AG04450 (cell line): ENCODE data around the gene MXRA7. TPM values are rescaled to one million over a fixed set of nuclear protein-coding genes. Genes with fewer than 3 reads are reported as not detected.

Source experiments
- CTCF ChIA-PET: fragments of 300-600, 350-600 bp; formaldehyde crosslinking; extraction: SDS; loops from one replicate; lab custom pipeline; 2022; ENCODE audit warnings: antibody characterized with exemption, inconsistent platforms; lab: Charles Lee
- POLR2A ChIA-PET: fragments of 350-600 bp; formaldehyde crosslinking; extraction: SDS; loops from one replicate; lab custom pipeline; 2021; ENCODE audit warnings: antibody characterized with exemption, inconsistent platforms; lab: Yijun Ruan, JAX
- DNase-seq: peaks from one replicate; pipeline ENCODE4 v3.0.0-alpha.2; 2011; ENCODE audit warnings: low read depth, low spot score
- H3K27ac ChIP-seq: one replicate; pipeline ENCODE4 v1.5.1; 2012; ENCODE audit warnings: low read depth, low read length, control low read depth
- H3K27me3 ChIP-seq: one replicate; pipeline ENCODE4 v1.6.0; 2012; ENCODE audit warnings: low read length; ENCODE audit not compliant: control insufficient read depth, insufficient read depth
- H3K4me3 ChIP-seq: 2 replicates; pipeline ENCODE4 v1.5.1; 2011; ENCODE audit warnings: mild to moderate bottlenecking, low read depth, low read length, control low read depth
- H3K9me3 ChIP-seq: 2 replicates; pipeline ENCODE4 v1.5.1; 2012; ENCODE audit warnings: low read length; ENCODE audit not compliant: control insufficient read depth, insufficient read depth
- CTCF ChIP-seq: IDR thresholded peaks from 2 replicates; pipeline ENCODE4 v1.5.1; 2011; ENCODE audit warnings: low read depth, low read length, control low read depth, inconsistent platforms
- polyA minus RNA-seq: library from RNA; depleted of rRNA, polyadenylated mRNA; stranded (reverse); fragments of >200 nt; gene quantifications from 2 replicates; pipeline ENCODE4 v1.2.3, GENCODE V29; 2011; rRNA and poly(A)+ RNA removed
- polyA plus RNA-seq: library from polyadenylated mRNA; depleted of rRNA; stranded (reverse); fragments of >200 nt; gene quantifications from 2 replicates; pipeline ENCODE4 v1.2.3, GENCODE V29; 2011; rRNA removed

The MXRA7 gene
- polyA plus RNA-seq (222 and 265 TPM in 2 replicates), polyA minus RNA-seq (92.0 and 94.3 TPM in 2 replicates)

DNA sequence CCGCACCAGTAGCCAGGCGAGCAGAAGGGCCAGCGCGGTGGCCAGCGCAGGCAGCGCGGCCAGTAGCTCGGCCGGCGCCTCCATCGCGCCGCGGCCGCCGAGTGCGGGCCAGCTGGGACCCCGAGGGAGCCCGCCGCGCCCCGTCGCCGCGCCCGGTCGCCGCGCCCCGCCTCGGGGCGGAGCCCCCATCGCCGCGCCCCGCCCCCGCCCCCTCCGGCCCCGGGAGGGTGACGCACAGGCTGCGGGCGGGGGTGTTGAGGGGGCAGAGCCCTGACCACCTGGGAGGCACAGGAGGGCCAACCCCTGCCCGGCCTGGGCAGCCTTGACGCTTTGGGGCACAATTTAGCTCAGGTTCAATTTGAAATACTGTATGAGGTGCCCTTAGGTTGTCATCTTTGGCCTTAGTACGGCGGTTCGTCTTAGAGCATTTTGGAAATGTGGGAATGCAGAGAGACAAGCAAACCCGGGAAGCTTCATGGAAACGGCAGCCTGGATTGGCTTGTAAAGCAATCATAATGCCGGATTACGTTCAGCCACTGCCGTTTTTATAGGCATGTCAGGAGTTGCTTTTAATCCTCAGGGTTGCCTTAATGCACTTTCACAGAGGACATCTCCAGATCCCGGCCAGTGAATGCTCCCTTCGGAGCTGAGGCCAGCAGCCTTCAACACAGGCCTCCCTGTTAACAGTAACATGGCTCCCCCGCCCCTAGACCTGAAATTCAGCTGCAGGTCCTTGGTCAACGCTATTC, at the start of gene MXRA7:
TSS of gene MXRA7 (minus strand) at position 103 of the 749 bp plus-strand sequence. CDS start at position 84, 19 bp downstream.
- no peak for TF ChIP-seq CTCF
- no peak for DNase-seq
- no peaks in the 10 kb centered on the region for H3K27me3 ChIP-seq
- H3K4me3 ChIP-seq: peak within 1 kb of the TSS; percentile 88
- ChIA-PET POLR2A (interaction anchor here (0.6 to 1.9 kb wide), 7 partner anchors 16 to 1482 kb away, joined by 3 to 9 read pairs (median 6); no protein-coding TSS in a partner anchor), CTCF (interaction anchor here (0.9 to 2.6 kb wide), 2 partner anchors 29 to 188 kb away, joined by 3 to 7 read pairs; no protein-coding TSS in a partner anchor)
- H3K9me3 ChIP-seq: no peaks in the 10 kb centered on the region
- peak within 1 kb of the TSS; percentile 96 for H3K27ac ChIP-seq

DNA sequence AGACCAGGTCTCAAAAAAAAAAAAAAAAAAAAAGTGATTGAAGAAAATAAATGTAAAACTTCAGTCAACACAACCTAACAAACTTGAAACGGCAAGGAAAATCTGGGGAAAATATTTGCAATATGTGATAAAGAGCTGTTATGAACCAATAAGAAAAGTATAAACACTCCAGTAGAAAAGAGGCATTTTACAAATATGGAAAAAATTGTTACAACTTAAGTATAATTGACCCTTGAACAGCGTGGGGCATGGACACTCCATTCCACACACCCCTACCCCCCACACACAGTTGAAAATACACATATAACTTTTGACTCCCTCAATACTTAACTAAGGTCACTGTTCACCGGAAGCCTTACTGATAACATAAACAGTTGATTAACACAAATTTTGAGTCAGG, 47.8 kb upstream of the MXRA7 start:
- no peak for DNase-seq
- Histone ChIP-seq H3K27me3 (no peaks in the 10 kb centered on the region), H3K4me3 (no peak overlapping the region), H3K27ac (no peak overlapping the region), H3K9me3 (no peaks in the 10 kb centered on the region)
- ChIA-PET POLR2A (no interaction called here), CTCF (no interaction called here)
- no peak for TF ChIP-seq CTCF

DNA sequence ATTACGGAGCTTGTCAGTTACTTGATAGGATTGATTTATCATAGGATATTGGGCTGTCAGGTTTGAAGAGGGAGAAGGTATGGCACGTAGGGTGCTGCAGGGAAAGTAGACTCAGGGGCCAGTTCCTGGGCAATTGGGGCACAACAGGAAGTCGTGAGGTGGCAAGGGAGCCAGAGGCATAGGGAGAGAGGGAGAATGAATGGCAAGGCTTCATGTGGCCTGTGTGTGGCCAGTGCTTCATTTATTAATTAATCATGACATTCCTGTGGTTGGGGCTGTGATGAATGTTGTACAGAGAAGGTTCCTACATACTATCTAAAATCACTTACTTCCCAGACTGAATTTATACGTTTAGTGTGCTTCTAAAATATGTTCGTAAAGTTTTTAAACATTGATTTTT, 46.5 kb upstream of the MXRA7 start:
- DNase-seq: no peak
- no peak overlapping the region for H3K27ac ChIP-seq
- H3K27me3 ChIP-seq: no peaks in the 10 kb centered on the region
- no peak for TF ChIP-seq CTCF
- ChIA-PET POLR2A (no interaction called here), CTCF (no interaction called here)
- H3K4me3 ChIP-seq: no peak overlapping the region
- H3K9me3 ChIP-seq: no peaks in the 10 kb centered on the region

DNA sequence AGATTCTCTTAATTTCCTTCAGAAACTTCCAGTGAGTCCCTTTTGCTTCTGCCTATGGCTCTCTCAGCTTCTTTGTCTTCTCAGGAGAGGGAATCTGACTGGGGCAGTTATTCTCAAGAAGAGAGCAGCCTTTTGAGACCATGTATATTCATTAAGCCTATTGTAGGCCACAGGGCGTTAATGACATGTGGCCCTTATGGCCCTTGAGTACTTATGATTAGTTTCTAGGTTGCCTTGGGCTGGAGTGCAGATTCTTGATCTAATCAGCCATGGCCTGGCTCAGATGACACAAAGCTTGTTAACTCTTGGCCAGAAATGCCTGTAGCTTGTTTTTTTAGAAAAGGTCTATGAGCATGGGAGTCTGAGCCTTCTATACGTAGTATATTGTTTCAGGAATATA, 44.5 kb upstream of the MXRA7 start:
- H3K4me3 ChIP-seq: no peak overlapping the region
- ChIA-PET CTCF (interaction anchor here (0.6 kb wide), 2 partner anchors 33 to 1515 kb away, joined by 3 read pairs; no protein-coding TSS in a partner anchor), POLR2A (no interaction called here)
- no peak overlapping the region for H3K27ac ChIP-seq
- no peak for TF ChIP-seq CTCF
- no peaks in the 10 kb centered on the region for H3K9me3 ChIP-seq
- DNase-seq: no peak
- H3K27me3 ChIP-seq: no peaks in the 10 kb centered on the region
